Measurements from ENCODE around the gene CTNNA2.
"Not testable (repeated sequence)": the region's sequence is repeated elsewhere in the genome, so short reads cannot be mapped to it uniquely, and the experiment has no call there.

The CTNNA2 gene

GRCh38 chr2:80146757-80147156 is 633.9 kb downstream of the CTNNA2 start:
- H3K79me1 ChIP-seq (ENCODE audit: low read depth, low read length); H3K18ac ChIP-seq (ENCODE audit: low read length); H4K91ac ChIP-seq (ENCODE audit: low read depth, low read length, poor library complexity); H2BK15ac ChIP-seq (ENCODE audit: low read length); DNase-seq (ENCODE audit: low spot score); H3K4me1 ChIP-seq (ENCODE audit: control insufficient read depth in 2 of 2, insufficient read depth in 1 of 2, low read depth in 1 of 2, low read length in 2 of 2); H4K8ac ChIP-seq (ENCODE audit: low read depth, low read length); H2BK120ac ChIP-seq (ENCODE audit: low read depth, low read length); H3K4me3 ChIP-seq (ENCODE audit: low read length in 2 of 2); H3K36me3 ChIP-seq (replicated peaks in 1 of 2; ENCODE audit: control insufficient read depth in 2 of 2, insufficient read depth in 2 of 2, low read length in 2 of 2); H3K4ac ChIP-seq (ENCODE audit: low read length); H3K4me2 ChIP-seq (ENCODE audit: insufficient read depth, low read length, poor library complexity, severe bottlenecking); H2BK12ac ChIP-seq (ENCODE audit: low read length); H3K27ac ChIP-seq (replicated peaks; ENCODE audit: low read length); H3K9me3 ChIP-seq (replicated peaks in 1 of 2; ENCODE audit: control insufficient read depth in 2 of 2, insufficient read depth in 1 of 2, low read depth in 1 of 2, low read length in 2 of 2); H2BK5ac ChIP-seq (ENCODE audit: low read length); H2AFZ ChIP-seq (ENCODE audit: low read length); H3K27me3 ChIP-seq (ENCODE audit: control insufficient read depth in 3 of 3, insufficient read depth in 3 of 3, low read depth in 1 of 3, low read length in 3 of 3); H3K9ac ChIP-seq (ENCODE audit: low read depth, low read length, poor library complexity); H3K23ac ChIP-seq (ENCODE audit: low read depth, low read length, poor library complexity); H2AK5ac ChIP-seq (ENCODE audit: low read depth, low read length); H3K14ac ChIP-seq (ENCODE audit: low read length): not testable (repeated sequence)
- WGBS, 2 donors (ENCODE audit: extremely low coverage in 2 of 2, insufficient read length in 2 of 2, insufficient replicate concordance in 1 of 2): no CpG with 5 or more reads among the region's 5 CpGs

- Histone ChIP-seq H3K36me3 (replicated peaks in 1 of 2; ENCODE audit: control insufficient read depth in 2 of 2, insufficient read depth in 2 of 2, low read length in 2 of 2) (no peaks in the 10 kb centered on the region), H3K14ac (ENCODE audit: low read length) (no peak overlapping the region), H3K4me2 (ENCODE audit: insufficient read depth, low read length, poor library complexity, severe bottlenecking) (no peak overlapping the region), H3K23ac (ENCODE audit: low read depth, low read length, poor library complexity) (no peak overlapping the region), H4K91ac (ENCODE audit: low read depth, low read length, poor library complexity) (no peak overlapping the region), H3K27me3 (ENCODE audit: control insufficient read depth in 3 of 3, insufficient read depth in 3 of 3, low read depth in 1 of 3, low read length in 3 of 3) (peaks cover 0 to 4% (median 0%) of the 10 kb centered on the region in 3 experiments), H3K9ac (ENCODE audit: low read depth, low read length, poor library complexity) (no peak overlapping the region), H3K18ac (ENCODE audit: low read length) (no peak overlapping the region), H3K4me1 (ENCODE audit: control insufficient read depth in 2 of 2, insufficient read depth in 1 of 2, low read depth in 1 of 2, low read length in 2 of 2) (no peaks in the 10 kb centered on the region), H3K79me1 (ENCODE audit: low read depth, low read length) (no peaks in the 10 kb centered on the region), H3K4me3 (ENCODE audit: low read length in 2 of 2) (no peak overlapping the region), H2BK5ac (ENCODE audit: low read length) (no peak overlapping the region), H3K9me3 (replicated peaks in 1 of 2; ENCODE audit: control insufficient read depth in 2 of 2, insufficient read depth in 1 of 2, low read depth in 1 of 2, low read length in 2 of 2) (no peaks in the 10 kb centered on the region), H2BK12ac (ENCODE audit: low read length) (no peak overlapping the region), H2BK15ac (ENCODE audit: low read length) (no peak overlapping the region), H3K27ac (replicated peaks; ENCODE audit: low read length) (no peak overlapping the region), H2AK5ac (ENCODE audit: low read depth, low read length) (no peak overlapping the region), H2AFZ (ENCODE audit: low read length) (no peak overlapping the region), H2BK120ac (ENCODE audit: low read depth, low read length) (no peak overlapping the region), H4K8ac (ENCODE audit: low read depth, low read length) (no peak overlapping the region), H3K4ac (ENCODE audit: low read length) (no peak overlapping the region)
- no peak for DNase-seq (ENCODE audit: low spot score)
- WGBS, 2 donors (ENCODE audit: extremely low coverage in 2 of 2, insufficient read length in 2 of 2, insufficient replicate concordance in 1 of 2): no CpG with 5 or more reads among the region's 3 CpGs
Observed at GRCh38 chr2:80147690-80148089, 634.8 kb downstream of the CTNNA2 start.

- no peak overlapping the region for H3K14ac ChIP-seq (ENCODE audit: low read length)
- no peak overlapping the region for H3K27ac ChIP-seq (replicated peaks; ENCODE audit: low read length)
- no peak overlapping the region for H2AK5ac ChIP-seq (ENCODE audit: low read depth, low read length)
- no peak overlapping the region for H2AFZ ChIP-seq (ENCODE audit: low read length)
- no peak overlapping the region for H3K9ac ChIP-seq (ENCODE audit: low read depth, low read length, poor library complexity)
- WGBS, 2 donors (ENCODE audit: extremely low coverage in 2 of 2, insufficient read length in 2 of 2, insufficient replicate concordance in 1 of 2): no CpG with 5 or more reads among the region's 2 CpGs
- H3K36me3 ChIP-seq (replicated peaks in 1 of 2; ENCODE audit: control insufficient read depth in 2 of 2, insufficient read depth in 2 of 2, low read length in 2 of 2): no peaks in the 10 kb centered on the region
- peaks cover 0 to 4% (median 0%) of the 10 kb centered on the region in 3 experiments for H3K27me3 ChIP-seq (ENCODE audit: control insufficient read depth in 3 of 3, insufficient read depth in 3 of 3, low read depth in 1 of 3, low read length in 3 of 3)
- H2BK12ac ChIP-seq (ENCODE audit: low read length): no peak overlapping the region
- H3K4me1 ChIP-seq (ENCODE audit: control insufficient read depth in 2 of 2, insufficient read depth in 1 of 2, low read depth in 1 of 2, low read length in 2 of 2): peaks cover 0 to 5% of the 10 kb centered on the region in 2 donors
- no peak overlapping the region for H3K23ac ChIP-seq (ENCODE audit: low read depth, low read length, poor library complexity)
- no peak overlapping the region for H3K18ac ChIP-seq (ENCODE audit: low read length)
- no peak overlapping the region for H3K4me3 ChIP-seq (ENCODE audit: low read length in 2 of 2)
- no peaks in the 10 kb centered on the region for H3K9me3 ChIP-seq (replicated peaks in 1 of 2; ENCODE audit: control insufficient read depth in 2 of 2, insufficient read depth in 1 of 2, low read depth in 1 of 2, low read length in 2 of 2)
- H3K79me1 ChIP-seq (ENCODE audit: low read depth, low read length): no peaks in the 10 kb centered on the region
- H3K4me2 ChIP-seq (ENCODE audit: insufficient read depth, low read length, poor library complexity, severe bottlenecking): no peak overlapping the region
- no peak overlapping the region for H2BK15ac ChIP-seq (ENCODE audit: low read length)
- DNase-seq (ENCODE audit: low spot score): no peak
- H2BK5ac ChIP-seq (ENCODE audit: low read length): no peak overlapping the region
- no peak overlapping the region for H4K8ac ChIP-seq (ENCODE audit: low read depth, low read length)
- no peak overlapping the region for H4K91ac ChIP-seq (ENCODE audit: low read depth, low read length, poor library complexity)
- no peak overlapping the region for H3K4ac ChIP-seq (ENCODE audit: low read length)
- H2BK120ac ChIP-seq (ENCODE audit: low read depth, low read length): no peak overlapping the region
Observed at GRCh38 chr2:80148906-80149305, 636.1 kb downstream of the CTNNA2 start.

GRCh38 chr2:80149991-80150390 is 637.1 kb downstream of the CTNNA2 start:
- Histone ChIP-seq H4K91ac (ENCODE audit: low read depth, low read length, poor library complexity) (no peak overlapping the region), H2AFZ (ENCODE audit: low read length) (no peak overlapping the region), H3K23ac (ENCODE audit: low read depth, low read length, poor library complexity) (no peak overlapping the region), H3K18ac (ENCODE audit: low read length) (no peak overlapping the region), H2BK120ac (ENCODE audit: low read depth, low read length) (no peak overlapping the region), H3K4me2 (ENCODE audit: insufficient read depth, low read length, poor library complexity, severe bottlenecking) (no peak overlapping the region), H3K36me3 (replicated peaks in 1 of 2; ENCODE audit: control insufficient read depth in 2 of 2, insufficient read depth in 2 of 2, low read length in 2 of 2) (no peaks in the 10 kb centered on the region), H2BK15ac (ENCODE audit: low read length) (no peak overlapping the region), H3K9ac (ENCODE audit: low read depth, low read length, poor library complexity) (no peak overlapping the region), H3K79me1 (ENCODE audit: low read depth, low read length) (no peaks in the 10 kb centered on the region), H3K9me3 (replicated peaks in 1 of 2; ENCODE audit: control insufficient read depth in 2 of 2, insufficient read depth in 1 of 2, low read depth in 1 of 2, low read length in 2 of 2) (no peaks in the 10 kb centered on the region), H3K14ac (ENCODE audit: low read length) (no peak overlapping the region), H2BK12ac (ENCODE audit: low read length) (no peak overlapping the region), H2AK5ac (ENCODE audit: low read depth, low read length) (no peak overlapping the region), H3K27me3 (ENCODE audit: control insufficient read depth in 3 of 3, insufficient read depth in 3 of 3, low read depth in 1 of 3, low read length in 3 of 3) (peaks cover 0 to 4% (median 0%) of the 10 kb centered on the region in 3 experiments), H4K8ac (ENCODE audit: low read depth, low read length) (no peak overlapping the region), H3K4me1 (ENCODE audit: control insufficient read depth in 2 of 2, insufficient read depth in 1 of 2, low read depth in 1 of 2, low read length in 2 of 2) (peaks cover 0 to 5% of the 10 kb centered on the region in 2 donors), H3K4ac (ENCODE audit: low read length) (no peak overlapping the region), H3K4me3 (ENCODE audit: low read length in 2 of 2) (no peak overlapping the region), H2BK5ac (ENCODE audit: low read length) (no peak overlapping the region), H3K27ac (replicated peaks; ENCODE audit: low read length) (no peak overlapping the region)
- no CpG with 5 or more reads among the region's 1 CpG for WGBS, 2 donors (ENCODE audit: extremely low coverage in 2 of 2, insufficient read length in 2 of 2, insufficient replicate concordance in 1 of 2)
- no peak for DNase-seq (ENCODE audit: low spot score)
